GM19328 (cell line): ENCODE results near the gene CCT5.

Experiments used
- ATAC-seq: cut with Tn5 transposase; IDR thresholded peaks from one replicate; pipeline ENCODE4 v1.9.1; 2021; ENCODE audit warnings: mild to moderate bottlenecking, moderate library complexity; ENCODE audit not compliant: unreplicated experiment

The CCT5 gene

GRCh38 chr5:10249948-10250805, at the start of gene CCT5:
TSS of gene CCT5 (plus strand) at chr5:10250280. CDS start at chr5:10250341, 61 bp downstream.
- ATAC-seq: peak; percentile 80

GRCh38 chr5:10201223-10201868, 48.7 kb upstream of the CCT5 start:
- no peak for ATAC-seq

GRCh38 chr5:10202089-10202910, 47.8 kb upstream of the CCT5 start:
- no peak for ATAC-seq

GRCh38 chr5:10209004-10209403, 41.1 kb upstream of the CCT5 start:
- ATAC-seq: no peak

- ATAC-seq: no peak
Observed at GRCh38 chr5:10213316-10213715, 36.8 kb upstream of the CCT5 start.

GRCh38 chr5:10214041-10214440, 36.0 kb upstream of the CCT5 start:
- ATAC-seq: no peak

GRCh38 chr5:10215366-10215765, 34.7 kb upstream of the CCT5 start:
- ATAC-seq: no peak

GRCh38 chr5:10216107-10216506, 34.0 kb upstream of the CCT5 start:
- no peak for ATAC-seq

GRCh38 chr5:10218658-10219057, 31.4 kb upstream of the CCT5 start:
- no peak for ATAC-seq

- no peak for ATAC-seq
Observed at GRCh38 chr5:10219068-10219467, 31.0 kb upstream of the CCT5 start.

- ATAC-seq: no peak
Observed at GRCh38 chr5:10220248-10220647, 29.8 kb upstream of the CCT5 start.

GRCh38 chr5:10222326-10222725, 27.8 kb upstream of the CCT5 start:
- ATAC-seq: no peak

GRCh38 chr5:10227379-10227778, 22.7 kb upstream of the CCT5 start:
- ATAC-seq: no peak

- no peak for ATAC-seq
Observed at GRCh38 chr5:10228288-10228687, 21.8 kb upstream of the CCT5 start.

GRCh38 chr5:10229306-10230048, 20.6 kb upstream of the CCT5 start:
- no peak for ATAC-seq

GRCh38 chr5:10232386-10232785, 17.7 kb upstream of the CCT5 start:
- ATAC-seq: no peak

GRCh38 chr5:10233011-10233410, 17.1 kb upstream of the CCT5 start:
- ATAC-seq: no peak

- ATAC-seq: no peak
Observed at GRCh38 chr5:10233505-10233904, 16.6 kb upstream of the CCT5 start.

GRCh38 chr5:10235350-10235749, 14.7 kb upstream of the CCT5 start:
- no peak for ATAC-seq

- no peak for ATAC-seq
Observed at GRCh38 chr5:10243660-10244240, 6.3 kb upstream of the CCT5 start.
